ENCODE data around the gene PRRG2.

PRRG2 gene

DNA sequence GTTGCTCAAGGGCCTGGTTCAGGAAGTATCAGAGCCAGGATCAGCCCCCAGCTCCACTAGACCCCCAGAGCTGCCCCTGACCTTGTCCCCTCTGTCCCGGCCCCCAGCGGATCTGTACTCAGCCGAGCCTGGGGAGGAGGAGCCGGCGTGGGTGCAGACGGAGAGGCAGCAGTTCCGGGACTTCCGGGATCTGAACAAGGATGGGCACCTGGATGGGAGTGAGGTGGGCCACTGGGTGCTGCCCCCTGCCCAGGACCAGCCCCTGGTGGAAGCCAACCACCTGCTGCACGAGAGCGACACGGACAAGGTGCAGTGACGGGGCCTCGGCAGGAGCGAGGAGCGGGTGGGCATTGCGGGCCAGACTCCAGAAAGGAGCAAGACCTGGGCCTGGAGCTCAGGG, 38.7 kb upstream of the PRRG2 start:
- no peak for TF ChIP-seq TCF12 (IDR thresholded peaks at IDR 0.05; ENCODE audit: low read depth)
- TF ChIP-seq, protein P1, sequence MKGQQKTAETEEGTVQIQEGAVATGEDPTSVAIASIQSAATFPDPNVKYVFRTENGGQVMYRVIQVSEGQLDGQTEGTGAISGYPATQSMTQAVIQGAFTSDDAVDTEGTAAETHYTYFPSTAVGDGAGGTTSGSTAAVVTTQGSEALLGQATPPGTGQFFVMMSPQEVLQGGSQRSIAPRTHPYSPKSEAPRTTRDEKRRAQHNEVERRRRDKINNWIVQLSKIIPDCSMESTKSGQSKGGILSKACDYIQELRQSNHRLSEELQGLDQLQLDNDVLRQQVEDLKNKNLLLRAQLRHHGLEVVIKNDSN (IDR thresholded peaks at IDR 0.05), result no peak
- no peak for TF ChIP-seq EP300 (IDR thresholded peaks at IDR 0.05; ENCODE audit: borderline replicate concordance)
- TF ChIP-seq, protein P2, sequence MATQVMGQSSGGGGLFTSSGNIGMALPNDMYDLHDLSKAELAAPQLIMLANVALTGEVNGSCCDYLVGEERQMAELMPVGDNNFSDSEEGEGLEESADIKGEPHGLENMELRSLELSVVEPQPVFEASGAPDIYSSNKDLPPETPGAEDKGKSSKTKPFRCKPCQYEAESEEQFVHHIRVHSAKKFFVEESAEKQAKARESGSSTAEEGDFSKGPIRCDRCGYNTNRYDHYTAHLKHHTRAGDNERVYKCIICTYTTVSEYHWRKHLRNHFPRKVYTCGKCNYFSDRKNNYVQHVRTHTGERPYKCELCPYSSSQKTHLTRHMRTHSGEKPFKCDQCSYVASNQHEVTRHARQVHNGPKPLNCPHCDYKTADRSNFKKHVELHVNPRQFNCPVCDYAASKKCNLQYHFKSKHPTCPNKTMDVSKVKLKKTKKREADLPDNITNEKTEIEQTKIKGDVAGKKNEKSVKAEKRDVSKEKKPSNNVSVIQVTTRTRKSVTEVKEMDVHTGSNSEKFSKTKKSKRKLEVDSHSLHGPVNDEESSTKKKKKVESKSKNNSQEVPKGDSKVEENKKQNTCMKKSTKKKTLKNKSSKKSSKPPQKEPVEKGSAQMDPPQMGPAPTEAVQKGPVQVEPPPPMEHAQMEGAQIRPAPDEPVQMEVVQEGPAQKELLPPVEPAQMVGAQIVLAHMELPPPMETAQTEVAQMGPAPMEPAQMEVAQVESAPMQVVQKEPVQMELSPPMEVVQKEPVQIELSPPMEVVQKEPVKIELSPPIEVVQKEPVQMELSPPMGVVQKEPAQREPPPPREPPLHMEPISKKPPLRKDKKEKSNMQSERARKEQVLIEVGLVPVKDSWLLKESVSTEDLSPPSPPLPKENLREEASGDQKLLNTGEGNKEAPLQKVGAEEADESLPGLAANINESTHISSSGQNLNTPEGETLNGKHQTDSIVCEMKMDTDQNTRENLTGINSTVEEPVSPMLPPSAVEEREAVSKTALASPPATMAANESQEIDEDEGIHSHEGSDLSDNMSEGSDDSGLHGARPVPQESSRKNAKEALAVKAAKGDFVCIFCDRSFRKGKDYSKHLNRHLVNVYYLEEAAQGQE (IDR thresholded peaks at IDR 0.05; ENCODE audit: low read depth), result no peak
- no peak for TF ChIP-seq NFIC (IDR thresholded peaks at IDR 0.05)

DNA sequence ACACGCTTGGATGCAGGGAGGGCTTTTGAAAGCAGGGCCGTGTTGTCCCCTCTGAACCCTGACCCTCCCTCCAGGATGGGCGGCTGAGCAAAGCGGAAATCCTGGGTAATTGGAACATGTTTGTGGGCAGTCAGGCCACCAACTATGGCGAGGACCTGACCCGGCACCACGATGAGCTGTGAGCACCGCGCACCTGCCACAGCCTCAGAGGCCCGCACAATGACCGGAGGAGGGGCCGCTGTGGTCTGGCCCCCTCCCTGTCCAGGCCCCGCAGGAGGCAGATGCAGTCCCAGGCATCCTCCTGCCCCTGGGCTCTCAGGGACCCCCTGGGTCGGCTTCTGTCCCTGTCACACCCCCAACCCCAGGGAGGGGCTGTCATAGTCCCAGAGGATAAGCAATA, 38.1 kb upstream of the PRRG2 start:
- TF ChIP-seq CEBPB (IDR thresholded peaks at IDR 0.05) (no peak), TEAD4 (IDR thresholded peaks at IDR 0.05) (no peak), CREB1 (IDR thresholded peaks at IDR 0.05; ENCODE audit: low read depth) (no peak), TAF1 (IDR thresholded peaks at IDR 0.05; ENCODE audit: low read depth) (no peak), NFIC (IDR thresholded peaks at IDR 0.05) (no peak), TCF12 (IDR thresholded peaks at IDR 0.05; ENCODE audit: low read depth) (no peak), YY1 (IDR thresholded peaks at IDR 0.05; ENCODE audit: low read depth) (no peak), FOXM1 (IDR thresholded peaks at IDR 0.05; ENCODE audit: borderline replicate concordance, low read depth) (no peak), ZBTB7A (IDR thresholded peaks at IDR 0.05; ENCODE audit: low read depth) (no peak), EGR1 (IDR thresholded peaks at IDR 0.05) (no peak)
- TF ChIP-seq, protein P3, sequence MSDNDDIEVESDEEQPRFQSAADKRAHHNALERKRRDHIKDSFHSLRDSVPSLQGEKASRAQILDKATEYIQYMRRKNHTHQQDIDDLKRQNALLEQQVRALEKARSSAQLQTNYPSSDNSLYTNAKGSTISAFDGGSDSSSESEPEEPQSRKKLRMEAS (IDR thresholded peaks at IDR 0.05), result no peak
- TF ChIP-seq, protein P1 (IDR thresholded peaks at IDR 0.05), result no peak

DNA sequence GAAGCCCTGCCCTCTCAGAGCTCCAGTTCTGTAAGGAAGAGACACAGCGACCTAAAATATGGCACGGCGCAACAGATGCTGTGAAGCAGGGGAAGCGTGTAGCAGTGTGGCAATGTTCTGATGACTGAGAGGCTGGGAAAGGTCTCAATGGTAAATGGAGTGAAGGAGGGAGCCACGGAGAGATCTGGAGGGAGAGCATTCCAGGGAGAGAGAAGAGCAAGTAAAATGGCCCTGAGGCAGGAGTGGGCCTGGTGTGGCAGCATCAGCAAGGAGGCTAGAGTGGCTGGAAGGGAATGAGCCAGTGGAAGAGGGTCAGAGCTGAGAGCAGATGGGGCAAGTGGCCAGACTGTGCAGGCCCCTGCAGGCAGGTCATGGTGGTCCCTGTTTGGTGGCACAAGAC, 37.0 kb upstream of the PRRG2 start:
- TF ChIP-seq, protein P1 (IDR thresholded peaks at IDR 0.05), result no peak
- TF ChIP-seq, protein P3 (IDR thresholded peaks at IDR 0.05), result no peak
- TF ChIP-seq CREB1 (IDR thresholded peaks at IDR 0.05; ENCODE audit: low read depth), result no peak
- TF ChIP-seq YY1 (IDR thresholded peaks at IDR 0.05; ENCODE audit: low read depth), result no peak
- TF ChIP-seq TCF12 (IDR thresholded peaks at IDR 0.05; ENCODE audit: low read depth), result no peak
- TF ChIP-seq TEAD4 (IDR thresholded peaks at IDR 0.05), result no peak
- no peak for TF ChIP-seq CEBPB (IDR thresholded peaks at IDR 0.05)
- no peak for TF ChIP-seq FOXM1 (IDR thresholded peaks at IDR 0.05; ENCODE audit: borderline replicate concordance, low read depth)

DNA sequence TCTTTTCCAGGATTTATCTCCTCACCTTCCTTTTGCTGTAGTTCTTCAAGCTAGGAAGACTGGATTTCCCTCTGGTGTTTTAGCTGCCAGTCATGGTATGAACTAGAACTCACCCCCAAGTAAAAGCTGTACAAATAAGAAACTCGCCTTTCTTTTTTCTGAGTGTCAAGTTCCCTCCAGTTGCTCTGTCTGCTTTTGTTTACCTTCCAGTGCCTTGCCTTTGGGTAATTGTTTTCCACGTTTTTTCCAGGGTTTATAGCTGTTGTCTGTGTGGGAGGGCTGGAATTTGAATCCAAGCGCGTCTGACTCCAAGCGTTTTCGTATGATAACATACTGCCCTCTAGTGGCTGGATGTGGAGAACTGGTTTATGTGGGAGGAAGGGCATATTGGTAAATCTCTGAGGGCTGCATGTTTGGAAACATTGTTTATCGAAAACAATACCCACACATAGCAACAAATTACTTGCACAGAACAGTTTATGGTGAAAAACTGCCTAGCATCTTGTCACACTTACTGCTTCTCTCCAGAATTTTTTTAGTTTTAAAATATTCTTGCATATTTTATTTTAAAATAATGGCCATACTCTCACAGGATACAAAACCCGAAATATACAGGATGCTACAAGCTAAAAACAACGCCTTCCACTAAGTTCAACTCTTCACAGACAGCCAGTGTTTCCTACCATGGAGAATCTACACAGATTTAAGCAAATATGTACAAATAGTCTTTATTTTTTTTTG, 34.1 kb upstream of the PRRG2 start:
- peak; percentile 95 for TF ChIP-seq RAD21 (IDR thresholded peaks at IDR 0.05; ENCODE audit: low read depth)
- no peak for TF ChIP-seq NFIC (IDR thresholded peaks at IDR 0.05)
- peak; percentile 41; the same call in 1 of the 2 replicates for TF ChIP-seq FOXM1 (IDR thresholded peaks at IDR 0.05; ENCODE audit: borderline replicate concordance, low read depth)
- peak; percentile 74 for TF ChIP-seq TEAD4 (IDR thresholded peaks at IDR 0.05)
- no peak for TF ChIP-seq EP300 (IDR thresholded peaks at IDR 0.05; ENCODE audit: borderline replicate concordance)
- TF ChIP-seq CEBPB (IDR thresholded peaks at IDR 0.05), result no peak
- TF ChIP-seq TAF1 (IDR thresholded peaks at IDR 0.05; ENCODE audit: low read depth), result no peak
- 0 out of 2 replicates have a peak, but pooled peaks have one; percentile 49 for TF ChIP-seq EGR1 (IDR thresholded peaks at IDR 0.05)

DNA sequence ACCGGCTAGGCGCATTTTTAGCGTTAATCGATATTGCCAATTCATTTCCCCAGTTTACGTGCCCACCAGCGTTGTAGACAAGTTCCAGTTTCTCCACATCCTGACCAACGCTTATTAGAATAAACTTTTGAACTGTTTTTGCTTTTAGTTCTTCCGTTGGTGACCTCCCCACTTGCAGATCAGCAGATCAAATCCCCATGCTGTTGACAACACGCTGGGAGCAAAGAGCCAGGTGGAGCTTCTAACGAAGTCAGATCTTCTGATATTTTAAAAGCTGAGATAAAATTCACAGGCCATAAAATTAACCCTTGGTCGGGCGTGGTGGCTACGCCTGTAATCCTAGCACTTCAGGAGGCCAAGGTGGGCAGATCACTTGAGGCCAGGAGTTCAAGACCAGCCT, 32.1 kb upstream of the PRRG2 start:
- TF ChIP-seq YY1 (IDR thresholded peaks at IDR 0.05; ENCODE audit: low read depth), result no peak

DNA sequence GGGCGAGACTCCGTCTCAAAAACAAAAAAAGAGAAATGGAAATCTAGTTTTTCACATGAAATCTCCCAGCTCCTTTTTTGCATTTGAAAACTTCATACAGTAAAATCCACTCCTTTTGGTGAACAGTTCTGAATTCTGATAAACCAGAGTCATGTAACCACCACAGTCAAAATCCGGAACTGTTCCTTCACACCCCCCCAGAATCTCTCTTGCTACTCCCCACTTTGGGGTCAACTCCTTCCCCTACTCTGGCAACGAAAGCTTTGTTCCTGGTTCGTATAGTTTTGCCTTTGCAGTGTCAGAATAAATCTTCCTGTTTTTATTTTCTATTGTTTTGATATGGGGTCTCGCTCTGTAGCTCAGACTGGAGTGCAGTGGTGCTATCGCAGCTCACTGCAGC, 29.6 kb upstream of the PRRG2 start:
- TF ChIP-seq EP300 (IDR thresholded peaks at IDR 0.05; ENCODE audit: borderline replicate concordance) (no peak), NFIC (IDR thresholded peaks at IDR 0.05) (no peak), FOXM1 (IDR thresholded peaks at IDR 0.05; ENCODE audit: borderline replicate concordance, low read depth) (no peak), EGR1 (IDR thresholded peaks at IDR 0.05) (no peak), RAD21 (IDR thresholded peaks at IDR 0.05; ENCODE audit: low read depth) (no peak), YY1 (IDR thresholded peaks at IDR 0.05; ENCODE audit: low read depth) (no peak), TAF1 (IDR thresholded peaks at IDR 0.05; ENCODE audit: low read depth) (no peak), TCF12 (IDR thresholded peaks at IDR 0.05; ENCODE audit: low read depth) (no peak)
- TF ChIP-seq, protein P1 (IDR thresholded peaks at IDR 0.05), result no peak
- TF ChIP-seq, protein P3 (IDR thresholded peaks at IDR 0.05), result no peak

DNA sequence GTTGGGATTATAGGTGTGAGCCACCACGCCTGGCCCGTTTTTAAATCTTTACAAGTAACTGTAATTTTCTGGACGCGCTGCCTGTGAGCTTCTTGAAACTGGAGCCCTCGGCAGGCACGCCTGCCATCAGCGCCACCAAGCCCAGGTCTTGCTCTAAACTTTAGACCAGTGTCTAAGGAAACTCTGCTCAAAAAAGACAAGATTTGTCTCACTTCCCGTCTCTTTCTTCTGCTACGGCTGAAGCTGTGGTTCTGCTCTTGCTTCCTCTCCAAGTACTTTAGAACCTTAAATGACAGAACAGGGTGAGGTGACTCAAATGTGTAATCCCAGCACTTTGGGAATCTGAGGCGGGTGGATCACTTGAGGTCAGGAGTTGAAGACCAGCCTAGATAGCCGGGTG, 28.4 kb upstream of the PRRG2 start:
- TF ChIP-seq TAF1 (IDR thresholded peaks at IDR 0.05; ENCODE audit: low read depth) (no peak), CREB1 (IDR thresholded peaks at IDR 0.05; ENCODE audit: low read depth) (no peak), TEAD4 (IDR thresholded peaks at IDR 0.05) (no peak), ZBTB7A (IDR thresholded peaks at IDR 0.05; ENCODE audit: low read depth) (no peak), NFIC (IDR thresholded peaks at IDR 0.05) (no peak), TCF12 (IDR thresholded peaks at IDR 0.05; ENCODE audit: low read depth) (no peak), RAD21 (IDR thresholded peaks at IDR 0.05; ENCODE audit: low read depth) (no peak)
- TF ChIP-seq, protein P1 (IDR thresholded peaks at IDR 0.05), result no peak
- TF ChIP-seq, protein P2 (IDR thresholded peaks at IDR 0.05; ENCODE audit: low read depth), result no peak
- TF ChIP-seq, protein P3 (IDR thresholded peaks at IDR 0.05), result no peak
